ENCODE measurements around the gene TMEM243. TPM values are rescaled to one million over a fixed set of nuclear protein-coding genes. Genes with fewer than 3 reads are reported as not detected.

The TMEM243 gene
- total and polyA plus RNA-seq, 12 donors: 2.1 to 10.0 (median 4.8) TPM

Other genes with a start within 250 kb of the TMEM243 start
- 1 to 10 TPM; 2.5 to 7.5 (median 4.7) TPM for gene ELAPOR2, start 160.1 kb downstream of the TMEM243 start, total RNA-seq
- 1 to 10 TPM; 1.4 to 1.8 TPM for gene ELAPOR2, start 160.1 kb downstream of the TMEM243 start, polyA plus RNA-seq
- 10 to 100 TPM; 18.0 to 26.5 (median 21.8) TPM for gene DMTF1, start 67.3 kb downstream of the TMEM243 start, total RNA-seq
- gene DMTF1, start 67.3 kb downstream of the TMEM243 start, polyA plus RNA-seq: 10 to 100 TPM; 10.8 to 60.8 TPM
- gene CROT, start 125.9 kb upstream of the TMEM243 start, total RNA-seq: 10 to 100 TPM in 1 of 10 donors, 1 to 10 TPM in 9; 4.5 to 10.6 (median 7.7) TPM
- gene CROT, start 125.9 kb upstream of the TMEM243 start, polyA plus RNA-seq: 1 to 10 TPM; 4.3 to 5.6 TPM

Data from heart right ventricle (tissue), 12 donors.